Measurements from ENCODE around the gene ZBTB8B.
"Not testable (repeated sequence)": the region's sequence is repeated elsewhere in the genome, so short reads cannot be mapped to it uniquely, and the experiment has no call there.

ZBTB8B gene

GRCh38 chr1:32464716-32465577, at the start of gene ZBTB8B:
TSS of gene ZBTB8B (plus strand) at chr1:32465072. CDS start at chr1:32470625, 5,553 bp downstream.
- H3K4me3 Mint-ChIP-seq: peak within 1 kb of the TSS; percentile 71
- peaks cover 14% of the 10 kb centered on the region for H3K4me1 Mint-ChIP-seq (ENCODE audit: low read depth)
- H3K9me3 Mint-ChIP-seq: no peaks in the 10 kb centered on the region
- H3K27ac Mint-ChIP-seq: no peak within 1 kb of the TSS
- peaks cover 58% of the 10 kb centered on the region for H3K27me3 Mint-ChIP-seq
- no peaks in the 10 kb centered on the region for H3K36me3 Mint-ChIP-seq (ENCODE audit: low read depth)

- H3K4me1 Mint-ChIP-seq (ENCODE audit: low read depth): no peaks in the 10 kb centered on the region
Measured at GRCh38 chr1:32421775-32422174, 43.1 kb upstream of the ZBTB8B start.

GRCh38 chr1:32426489-32427255, 38.2 kb upstream of the ZBTB8B start:
- Mint-ChIP-seq H3K4me1 (ENCODE audit: low read depth) (no peaks in the 10 kb centered on the region), H3K36me3 (ENCODE audit: low read depth) (no peaks in the 10 kb centered on the region), H3K27me3 (peaks cover 36% of the 10 kb centered on the region), H3K9me3 (no peaks in the 10 kb centered on the region), H3K27ac (no peak overlapping the region), H3K4me3 (no peak overlapping the region)

More at GRCh38 chr1:32421775-32422174, 43.1 kb upstream of the ZBTB8B start:
- no peaks in the 10 kb centered on the region for H3K9me3 Mint-ChIP-seq
- no peaks in the 10 kb centered on the region for H3K36me3 Mint-ChIP-seq (ENCODE audit: low read depth)
- peaks cover 22% of the 10 kb centered on the region for H3K27me3 Mint-ChIP-seq
- no peak overlapping the region for H3K27ac Mint-ChIP-seq
- no peak overlapping the region for H3K4me3 Mint-ChIP-seq

- no peak overlapping the region for H3K4me3 Mint-ChIP-seq
- no peaks in the 10 kb centered on the region for H3K36me3 Mint-ChIP-seq (ENCODE audit: low read depth)
- H3K4me1 Mint-ChIP-seq (ENCODE audit: low read depth): peaks cover 3% of the 10 kb centered on the region
- peaks cover 39% of the 10 kb centered on the region for H3K27me3 Mint-ChIP-seq
- H3K9me3 Mint-ChIP-seq: no peaks in the 10 kb centered on the region
- H3K27ac Mint-ChIP-seq: no peak overlapping the region
Measured at GRCh38 chr1:32427264-32427963, 37.5 kb upstream of the ZBTB8B start.

- Mint-ChIP-seq H3K27me3 (peaks cover 31% of the 10 kb centered on the region), H3K27ac (no peak overlapping the region), H3K4me1 (ENCODE audit: low read depth) (peaks cover 3% of the 10 kb centered on the region), H3K4me3 (no peak overlapping the region), H3K9me3 (no peaks in the 10 kb centered on the region), H3K36me3 (ENCODE audit: low read depth) (no peaks in the 10 kb centered on the region)
Measured at GRCh38 chr1:32431736-32432400, 33.0 kb upstream of the ZBTB8B start.

- Mint-ChIP-seq H3K36me3 (ENCODE audit: low read depth) (peaks cover 4% of the 10 kb centered on the region), H3K4me3 (no peak overlapping the region), H3K27me3 (peaks cover 26% of the 10 kb centered on the region), H3K27ac (no peak overlapping the region), H3K9me3 (no peaks in the 10 kb centered on the region), H3K4me1 (ENCODE audit: low read depth) (no peaks in the 10 kb centered on the region)
Measured at GRCh38 chr1:32438136-32438535, 26.7 kb upstream of the ZBTB8B start.

GRCh38 chr1:32438777-32439176, 26.1 kb upstream of the ZBTB8B start:
- not testable (repeated sequence) for H3K36me3 Mint-ChIP-seq (ENCODE audit: low read depth); H3K4me3 Mint-ChIP-seq

GRCh38 chr1:32441467-32441866, 23.4 kb upstream of the ZBTB8B start:
- H3K4me3 Mint-ChIP-seq; H3K9me3 Mint-ChIP-seq; H3K4me1 Mint-ChIP-seq (ENCODE audit: low read depth); H3K27ac Mint-ChIP-seq; H3K36me3 Mint-ChIP-seq (ENCODE audit: low read depth): not testable (repeated sequence)
- H3K27me3 Mint-ChIP-seq: peaks cover 41% of the 10 kb centered on the region

More at GRCh38 chr1:32438777-32439176, 26.1 kb upstream of the ZBTB8B start:
- not testable (repeated sequence) for H3K27ac Mint-ChIP-seq; H3K9me3 Mint-ChIP-seq; H3K4me1 Mint-ChIP-seq (ENCODE audit: low read depth)
- H3K27me3 Mint-ChIP-seq: peaks cover 27% of the 10 kb centered on the region

- Mint-ChIP-seq H3K4me3 (no peak overlapping the region), H3K4me1 (ENCODE audit: low read depth) (no peaks in the 10 kb centered on the region), H3K27me3 (peaks cover 39% of the 10 kb centered on the region), H3K27ac (no peak overlapping the region), H3K9me3 (peaks cover 10% of the 10 kb centered on the region), H3K36me3 (ENCODE audit: low read depth) (no peaks in the 10 kb centered on the region)
Measured at GRCh38 chr1:32447469-32448185, 17.2 kb upstream of the ZBTB8B start.

- H3K4me3 Mint-ChIP-seq; H3K27ac Mint-ChIP-seq; H3K4me1 Mint-ChIP-seq (ENCODE audit: low read depth); H3K36me3 Mint-ChIP-seq (ENCODE audit: low read depth); H3K9me3 Mint-ChIP-seq: not testable (repeated sequence)
- peaks cover 36% of the 10 kb centered on the region for H3K27me3 Mint-ChIP-seq
Measured at GRCh38 chr1:32448186-32448772, 16.6 kb upstream of the ZBTB8B start.

GRCh38 chr1:32448773-32449456, 16.0 kb upstream of the ZBTB8B start:
- Mint-ChIP-seq H3K27ac (no peak overlapping the region), H3K4me3 (no peak overlapping the region), H3K4me1 (ENCODE audit: low read depth) (no peaks in the 10 kb centered on the region), H3K27me3 (peaks cover 29% of the 10 kb centered on the region), H3K36me3 (ENCODE audit: low read depth) (no peaks in the 10 kb centered on the region), H3K9me3 (peaks cover 10% of the 10 kb centered on the region)

- not testable (repeated sequence) for H3K36me3 Mint-ChIP-seq (ENCODE audit: low read depth); H3K9me3 Mint-ChIP-seq
Measured at GRCh38 chr1:32449457-32449831, 15.4 kb upstream of the ZBTB8B start.

GRCh38 chr1:32454726-32455125, 10.1 kb upstream of the ZBTB8B start:
- no peaks in the 10 kb centered on the region for H3K4me1 Mint-ChIP-seq (ENCODE audit: low read depth)
- H3K27me3 Mint-ChIP-seq: peaks cover 25% of the 10 kb centered on the region
- no peak overlapping the region for H3K4me3 Mint-ChIP-seq
- H3K36me3 Mint-ChIP-seq (ENCODE audit: low read depth): no peaks in the 10 kb centered on the region
- H3K9me3 Mint-ChIP-seq: peaks cover 13% of the 10 kb centered on the region
- H3K27ac Mint-ChIP-seq: no peak overlapping the region

More at GRCh38 chr1:32449457-32449831, 15.4 kb upstream of the ZBTB8B start:
- H3K4me3 Mint-ChIP-seq; H3K27ac Mint-ChIP-seq; H3K4me1 Mint-ChIP-seq (ENCODE audit: low read depth): not testable (repeated sequence)
- peaks cover 24% of the 10 kb centered on the region for H3K27me3 Mint-ChIP-seq

All from stimulated activated naive CD8-positive, alpha-beta T cell treated with anti-CD3 and anti-CD28 coated beads, Interleukin-15, Interleukin-2, amounts not matched to agents 100 ng/mL and 50 ng/mL, for 24 hours (primary cell).